GM06990 (cell line): ENCODE measurements around the gene EXOC3.

ENCODE experiments used
- DNase-seq: peaks from one replicate; pipeline ENCODE4 v3.0.0-alpha.2; 2011; ENCODE audit not compliant: insufficient read length; ENCODE audit errors: extremely low read depth
- H3K27me3 ChIP-seq: replicated peaks from 2 replicates; pipeline ENCODE4 v1.6.0; 2011; ENCODE audit warnings: low read length; ENCODE audit not compliant: control insufficient read depth, insufficient read depth
- H3K36me3 ChIP-seq: 2 replicates; pipeline ENCODE4 v1.5.1; 2011; ENCODE audit warnings: low read length; ENCODE audit not compliant: control insufficient read depth, insufficient read depth
- H3K4me3 ChIP-seq: replicated peaks from 2 replicates; pipeline ENCODE4 v1.5.1; 2011; ENCODE audit warnings: low read depth, mild to moderate bottlenecking, control low read depth, low read length
- TF ChIP-seq, protein P1 (sequence below): IDR thresholded peaks from 2 replicates; pipeline ENCODE4 v1.5.1; 2011; ENCODE audit warnings: low read length, control low read depth, mild to moderate bottlenecking, inconsistent platforms; ENCODE audit not compliant: insufficient read depth, poor library complexity, severe bottlenecking

Gene EXOC3

DNA sequence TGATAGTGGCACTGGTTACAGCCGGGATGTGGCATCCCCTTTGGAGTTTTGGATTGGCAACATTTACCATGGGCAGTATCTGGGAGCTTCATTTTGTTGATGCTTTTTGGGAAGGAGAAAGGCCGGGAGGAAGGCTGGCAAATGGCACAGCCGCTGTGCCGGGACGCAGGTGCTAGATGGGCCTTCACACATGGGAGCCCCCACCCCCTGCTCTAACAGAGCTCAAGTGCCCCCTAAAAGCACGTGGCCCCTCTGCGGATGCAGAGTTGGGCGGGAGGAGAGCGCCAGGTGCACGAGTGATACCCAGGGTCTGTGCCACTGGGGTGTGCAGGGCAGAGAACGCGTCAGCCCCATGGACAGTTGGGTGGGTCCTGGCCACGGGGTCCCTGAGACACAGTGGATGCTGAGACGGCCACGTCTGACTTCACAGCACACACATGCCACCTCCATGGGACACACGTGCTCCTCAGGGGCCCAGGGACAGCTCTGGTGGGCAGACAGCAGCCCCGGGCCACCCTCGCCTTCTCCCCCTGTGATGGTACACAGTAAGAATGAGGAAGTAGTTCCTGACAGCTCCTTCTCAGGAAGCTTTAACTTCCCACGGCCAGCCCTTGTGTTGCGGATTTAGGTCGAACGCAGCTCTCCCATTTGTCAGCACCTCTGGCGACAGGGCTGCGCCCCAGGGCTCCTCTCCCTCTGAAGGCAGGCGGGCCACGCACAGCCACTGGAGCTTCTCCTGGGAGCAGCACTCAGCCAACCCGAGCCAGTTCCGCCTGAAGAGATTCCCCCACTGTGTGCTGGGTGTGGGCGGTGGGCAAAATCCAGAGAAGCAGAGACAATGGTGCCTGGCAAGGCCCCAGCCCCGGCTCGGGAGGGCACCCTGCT, 70.5 kb downstream of the EXOC3 start:
- no peaks in the 10 kb centered on the region for H3K27me3 ChIP-seq
- H3K4me3 ChIP-seq: no peak overlapping the region
- H3K36me3 ChIP-seq: no peaks in the 10 kb centered on the region
- DNase-seq: no peak
- TF ChIP-seq, protein P1, sequence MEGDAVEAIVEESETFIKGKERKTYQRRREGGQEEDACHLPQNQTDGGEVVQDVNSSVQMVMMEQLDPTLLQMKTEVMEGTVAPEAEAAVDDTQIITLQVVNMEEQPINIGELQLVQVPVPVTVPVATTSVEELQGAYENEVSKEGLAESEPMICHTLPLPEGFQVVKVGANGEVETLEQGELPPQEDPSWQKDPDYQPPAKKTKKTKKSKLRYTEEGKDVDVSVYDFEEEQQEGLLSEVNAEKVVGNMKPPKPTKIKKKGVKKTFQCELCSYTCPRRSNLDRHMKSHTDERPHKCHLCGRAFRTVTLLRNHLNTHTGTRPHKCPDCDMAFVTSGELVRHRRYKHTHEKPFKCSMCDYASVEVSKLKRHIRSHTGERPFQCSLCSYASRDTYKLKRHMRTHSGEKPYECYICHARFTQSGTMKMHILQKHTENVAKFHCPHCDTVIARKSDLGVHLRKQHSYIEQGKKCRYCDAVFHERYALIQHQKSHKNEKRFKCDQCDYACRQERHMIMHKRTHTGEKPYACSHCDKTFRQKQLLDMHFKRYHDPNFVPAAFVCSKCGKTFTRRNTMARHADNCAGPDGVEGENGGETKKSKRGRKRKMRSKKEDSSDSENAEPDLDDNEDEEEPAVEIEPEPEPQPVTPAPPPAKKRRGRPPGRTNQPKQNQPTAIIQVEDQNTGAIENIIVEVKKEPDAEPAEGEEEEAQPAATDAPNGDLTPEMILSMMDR: no peak

DNA sequence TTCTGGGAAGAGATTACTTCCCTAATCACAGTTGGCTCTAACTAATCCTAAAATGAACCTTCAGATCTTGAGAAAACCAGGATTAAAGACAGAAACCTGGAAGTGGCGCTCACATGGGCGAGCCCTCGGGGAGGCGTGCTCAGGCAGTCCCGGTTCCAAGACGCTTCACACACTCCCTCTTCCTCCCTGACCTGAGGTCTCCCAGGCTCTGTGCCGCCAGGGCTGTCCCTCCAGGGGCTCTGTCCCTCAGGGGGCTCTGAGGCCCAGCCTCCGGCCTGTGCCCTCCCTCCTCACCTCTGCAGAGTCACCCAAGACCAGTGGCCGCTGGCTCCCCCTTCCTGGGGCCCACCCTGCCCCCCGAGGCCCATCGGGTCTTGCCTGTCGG, 71.1 kb downstream of the EXOC3 start:
- Histone ChIP-seq H3K27me3 (no peaks in the 10 kb centered on the region), H3K4me3 (no peak overlapping the region), H3K36me3 (no peaks in the 10 kb centered on the region)
- no peak for DNase-seq
- TF ChIP-seq, protein P1: no peak

DNA sequence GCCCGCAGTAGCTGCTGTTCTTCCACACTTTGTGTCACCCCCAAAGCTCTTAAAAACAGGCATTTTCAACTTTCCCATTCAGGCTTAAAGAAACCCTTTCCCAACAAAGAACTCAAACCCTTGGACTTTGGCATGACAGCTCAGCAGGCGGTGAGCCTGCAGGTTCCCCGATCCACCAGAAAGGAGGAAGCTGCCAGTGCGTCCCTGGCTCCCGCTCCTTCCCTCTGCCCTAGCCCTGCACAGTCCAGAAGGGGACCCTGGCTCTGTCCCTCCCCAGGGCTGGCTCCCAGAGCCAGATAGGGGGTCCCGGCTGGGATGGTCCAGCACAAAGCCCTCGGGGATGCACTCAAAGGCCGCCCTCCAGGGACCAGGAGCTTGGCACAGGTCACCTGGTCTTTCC, 71.7 kb downstream of the EXOC3 start:
- no peak overlapping the region for H3K4me3 ChIP-seq
- no peaks in the 10 kb centered on the region for H3K36me3 ChIP-seq
- no peak for DNase-seq
- TF ChIP-seq, protein P1: no peak
- no peaks in the 10 kb centered on the region; the same call in 1 of the 2 replicates for H3K27me3 ChIP-seq

DNA sequence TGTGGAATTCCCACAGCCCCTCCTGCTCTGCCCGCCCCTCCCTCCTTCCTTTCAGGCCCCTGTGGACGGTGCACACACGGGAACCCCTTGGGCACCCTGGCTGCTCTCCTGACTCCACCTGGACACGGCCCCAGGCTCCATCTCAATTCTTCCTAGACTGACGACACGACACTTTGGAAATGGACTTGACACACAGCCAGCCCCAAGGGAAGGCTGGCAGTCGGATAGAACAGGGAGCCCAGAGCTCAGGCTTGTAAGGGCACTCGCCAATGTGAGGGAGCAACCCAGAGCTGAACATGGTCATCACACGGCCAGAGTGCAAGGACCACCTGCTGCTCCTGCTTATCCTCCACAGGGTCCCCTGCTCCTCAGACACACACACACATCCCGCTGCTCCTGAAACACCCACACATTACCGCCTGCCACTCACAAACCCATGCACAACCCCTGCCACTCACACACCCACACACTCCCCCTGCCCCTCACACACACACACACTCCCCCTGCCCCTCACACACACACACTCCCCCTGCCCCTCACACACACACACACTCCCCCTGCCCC, 72.4 kb downstream of the EXOC3 start:
- Histone ChIP-seq H3K36me3 (no peaks in the 10 kb centered on the region), H3K27me3 (no peaks in the 10 kb centered on the region; the same call in 1 of the 2 replicates), H3K4me3 (no peak overlapping the region)
- no peak for DNase-seq
- TF ChIP-seq, protein P1: no peak

DNA sequence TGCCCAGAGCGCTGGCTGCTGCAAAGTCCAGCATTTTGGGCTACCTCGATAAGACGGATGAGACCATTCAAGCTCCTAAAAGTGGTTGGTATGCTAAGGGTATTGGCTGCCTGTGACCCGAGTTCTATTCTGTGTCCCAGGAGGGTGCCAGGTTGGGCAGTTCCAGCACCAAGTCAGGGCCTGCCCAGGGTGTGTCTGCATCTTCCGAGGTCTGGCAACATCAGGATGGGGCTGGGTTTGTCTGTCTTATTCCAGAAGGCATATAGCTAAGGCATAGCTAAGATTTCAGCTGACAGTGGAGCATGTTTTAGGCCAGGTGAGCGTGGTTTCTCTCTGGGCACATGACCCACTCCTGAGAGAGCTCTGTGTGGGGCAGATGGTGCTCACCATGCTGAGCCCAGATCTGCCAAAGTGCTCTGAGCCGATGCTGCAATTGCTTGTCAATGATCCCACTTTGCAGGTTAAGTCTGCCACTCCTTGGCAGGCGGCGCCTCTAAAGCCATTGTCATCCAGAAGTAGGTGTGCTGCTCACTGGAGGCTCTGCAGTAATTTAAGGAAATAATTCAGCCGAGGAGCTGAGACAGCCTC, 73.5 kb downstream of the EXOC3 start:
- TF ChIP-seq, protein P1: no peak
- no peak for DNase-seq
- no peak overlapping the region for H3K4me3 ChIP-seq
- no peaks in the 10 kb centered on the region; the same call in 1 of the 2 replicates for H3K27me3 ChIP-seq
- no peaks in the 10 kb centered on the region for H3K36me3 ChIP-seq
